Mesothelial cell of epicardium (in vitro differentiated cells): ENCODE results near the gene DIPK1C. TPM values are rescaled to one million over a fixed set of nuclear protein-coding genes. Genes with fewer than 3 reads are reported as not detected.

Experiments
- DNase-seq, 2 experiments: peaks; one replicate each; pipeline ENCODE4 v3.0.0; 2021; ENCODE audit warnings: low spot score in 2 of 2; ENCODE audit not compliant: unreplicated experiment in 2 of 2
- H3K27ac Mint-ChIP-seq: 2 replicates; pipeline ENCODE4 v1.8.0; 2021; ENCODE audit warnings: mixed read lengths
- H3K27me3 Mint-ChIP-seq: 2 replicates; pipeline ENCODE4 v1.8.0; 2021; ENCODE audit warnings: low read depth, mixed read lengths
- H3K36me3 Mint-ChIP-seq: 2 replicates; pipeline ENCODE4 v1.8.0; 2021; ENCODE audit warnings: mixed read lengths
- H3K4me1 Mint-ChIP-seq: 2 replicates; pipeline ENCODE4 v1.8.0; 2021; ENCODE audit warnings: mixed read lengths
- H3K4me3 Mint-ChIP-seq: 2 replicates; pipeline ENCODE4 v1.8.0; 2021; ENCODE audit warnings: mild to moderate bottlenecking, moderate library complexity, mixed read lengths
- H3K9me3 Mint-ChIP-seq: 2 replicates; pipeline ENCODE4 v1.8.0; 2021; ENCODE audit warnings: mixed read lengths
- CTCF ChIP-seq: fragments of 200-600 bp; sonication (generic); IDR thresholded peaks from one replicate; pipeline ENCODE4 v1.5.0; 2021; ENCODE audit warnings: antibody characterized with exemption; ENCODE audit not compliant: unreplicated experiment
- total RNA-seq: library from RNA; stranded (reverse); gene quantifications from 3 replicates; pipeline ENCODE4 v1.2.1, GENCODE V29; 2021

The DIPK1C gene
- total RNA-seq, 1 donor from 2014 or later, result not detected

- Mint-ChIP-seq H3K4me1 (peaks cover 59% of the 10 kb centered on the region), H3K27ac (peak overlapping the region; percentile 99), H3K9me3 (no peaks in the 10 kb centered on the region), H3K27me3 (no peaks in the 10 kb centered on the region), H3K36me3 (peaks cover 11% of the 10 kb centered on the region), H3K4me3 (peak overlapping the region; percentile 63)
- TF ChIP-seq CTCF, result no peak
- no peak for DNase-seq
These were observed 43.3 kb upstream of the DIPK1C start for GRCh38 chr18:74500372-74500771.

- TF ChIP-seq CTCF, result no peak
- H3K27me3 Mint-ChIP-seq, result no peaks in the 10 kb centered on the region
- peak overlapping the region; percentile 68 for H3K4me3 Mint-ChIP-seq
- peak overlapping the region; percentile 97 for H3K27ac Mint-ChIP-seq
- no peaks in the 10 kb centered on the region for H3K9me3 Mint-ChIP-seq
- no peak for DNase-seq
- H3K4me1 Mint-ChIP-seq, result peaks cover 60% of the 10 kb centered on the region
- peaks cover 10% of the 10 kb centered on the region for H3K36me3 Mint-ChIP-seq
These were observed 42.5 kb upstream of the DIPK1C start for GRCh38 chr18:74499633-74500032.

- no peaks in the 10 kb centered on the region for H3K27me3 Mint-ChIP-seq
- peak overlapping the region; percentile 68 for H3K4me3 Mint-ChIP-seq
- H3K27ac Mint-ChIP-seq, result peak overlapping the region; percentile 97
- H3K36me3 Mint-ChIP-seq, result peaks cover 7% of the 10 kb centered on the region
- TF ChIP-seq CTCF, result no peak
- H3K9me3 Mint-ChIP-seq, result no peaks in the 10 kb centered on the region
- H3K4me1 Mint-ChIP-seq, result peaks cover 60% of the 10 kb centered on the region
- DNase-seq, result no peak
These were observed 41.9 kb upstream of the DIPK1C start for GRCh38 chr18:74498712-74499627.

- peak overlapping the region; percentile 94 for H3K4me3 Mint-ChIP-seq
- peak overlapping the region; percentile 78 for H3K27ac Mint-ChIP-seq
These were observed 40.7 kb upstream of the DIPK1C start for GRCh38 chr18:74497778-74498177.

GRCh38 chr18:74497324-74497676, 40.2 kb upstream of the DIPK1C start:
- H3K36me3 Mint-ChIP-seq, result no peaks in the 10 kb centered on the region
- no peaks in the 10 kb centered on the region for H3K27me3 Mint-ChIP-seq
- no peak for DNase-seq
- H3K4me3 Mint-ChIP-seq, result peak overlapping the region; percentile 94
- H3K4me1 Mint-ChIP-seq, result peaks cover 51% of the 10 kb centered on the region
- H3K9me3 Mint-ChIP-seq, result no peaks in the 10 kb centered on the region
- H3K27ac Mint-ChIP-seq, result peak overlapping the region; percentile 78
- no peak for TF ChIP-seq CTCF

More at GRCh38 chr18:74497778-74498177, 40.7 kb upstream of the DIPK1C start:
- no peaks in the 10 kb centered on the region for H3K9me3 Mint-ChIP-seq
- no peak for DNase-seq
- H3K27me3 Mint-ChIP-seq, result no peaks in the 10 kb centered on the region
- no peaks in the 10 kb centered on the region for H3K36me3 Mint-ChIP-seq
- TF ChIP-seq CTCF, result no peak
- H3K4me1 Mint-ChIP-seq, result peaks cover 55% of the 10 kb centered on the region
